A549 (cell line): ENCODE data around the gene H2BK1. TPM values are rescaled to one million over a fixed set of nuclear protein-coding genes. Genes with fewer than 3 reads are reported as not detected.

ENCODE experiments used
- ATAC-seq, 2 experiments: fragments of 200-7000 bp in 1 of 2; fragments of >200 bp in 1 of 2; cut with Nextera tagmentation in 1 of 2; cut with Tn5 transposase in 1 of 2; 3 replicates each; pipeline versions ENCODE4 v1.8.0 to v1.9.1; 2018 to 2020; ENCODE audit warnings: mild to moderate bottlenecking in 1 of 2, moderate library complexity in 1 of 2
- CTCF ChIA-PET: fragments of 300-600 bp; sonication (Branson Sonifier 250); formaldehyde crosslinking; extraction: SDS; loops from one replicate; lab custom pipeline; 2021; ENCODE audit warnings: antibody characterized with exemption, inconsistent platforms; lab: Yijun Ruan, JAX
- POLR2A ChIA-PET: fragments of 350-600 bp; formaldehyde crosslinking; extraction: SDS; loops from one replicate; lab custom pipeline; 2021; ENCODE audit warnings: antibody characterized with exemption, inconsistent platforms; lab: Yijun Ruan, JAX
- DNase-seq, 2 experiments: peaks; one replicate each; pipeline versions ENCODE4 v3.0.0 to v3.0.0-alpha.2; 2011 to 2016; ENCODE audit warnings: low read depth in 1 of 2, low spot score in 1 of 2
- FAIRE-seq: peaks from 2 replicates; lab custom pipeline; 2011; peaks lifted over from hg19 to GRCh38; lab: Jason Lieb, UNC
- H3K27ac ChIP-seq, 2 experiments: fragments of >200 bp; sonication (Bioruptor Twin); formaldehyde crosslinking; 3 replicates each; pipeline ENCODE4 v1.5.1; 2016 to 2017
- H3K4me1 ChIP-seq: fragments of >200 bp; sonication (Bioruptor Twin); formaldehyde crosslinking; 3 replicates; pipeline ENCODE4 v1.6.1; 2016
- H3K4me2 ChIP-seq: fragments of >200 bp; sonication (Bioruptor Twin); formaldehyde crosslinking; 3 replicates; pipeline ENCODE4 v1.6.1; 2016
- H3K4me3 ChIP-seq: fragments of >200 bp; sonication (Bioruptor Twin); formaldehyde crosslinking; 3 replicates; pipeline ENCODE4 v1.5.1; 2016
- H3K9me3 ChIP-seq: fragments of >200 bp; sonication (Bioruptor Twin); formaldehyde crosslinking; 3 replicates; pipeline ENCODE4 v1.6.1; 2016
- ATOH8 ChIP-seq: fragments of 250-450 bp; sonication (Bioruptor Pico); IDR thresholded peaks from 2 replicates; pipeline ENCODE4 v1.5.0; 2020; ENCODE audit warnings: low read depth, mild to moderate bottlenecking, moderate library complexity
- CBX2 ChIP-seq: fragments of 200-600 bp; sonication (generic); IDR thresholded peaks from 2 replicates; pipeline ENCODE4 v1.6.1; 2016; ENCODE audit warnings: low read depth, mild to moderate bottlenecking, borderline replicate concordance
- CEBPB ChIP-seq, 2 experiments: fragments of >200 bp in 1 of 2; sonication (Bioruptor Twin) in 1 of 2; formaldehyde crosslinking in 1 of 2; IDR thresholded peaks; 2 replicates each; pipeline ENCODE4 v1.6.1; 2012 to 2016
- CTCF ChIP-seq: fragments of >200 bp; sonication (Bioruptor Twin); formaldehyde crosslinking; IDR thresholded peaks from 3 replicates; pipeline ENCODE4 v1.5.1; 2016
- EP300 ChIP-seq, 2 experiments: fragments of >200 bp; sonication (Bioruptor Twin); formaldehyde crosslinking; IDR thresholded peaks; 2 replicates in 1 of 2; 3 replicates in 1 of 2; pipeline ENCODE4 v1.6.1; 2016 to 2017
- HOXA7 ChIP-seq: fragments of 250-450 bp; sonication (Bioruptor Pico); IDR thresholded peaks from 2 replicates; pipeline ENCODE4 v1.5.0; 2020; ENCODE audit warnings: mild to moderate bottlenecking, moderate library complexity
- MAFK ChIP-seq: fragments of 450-650 bp; IDR thresholded peaks from 2 replicates; pipeline ENCODE4 v1.6.1; 2014; ENCODE audit not compliant: partially characterized antibody
- MYC ChIP-seq: IDR thresholded peaks from 2 replicates; pipeline ENCODE4 v1.6.1; 2012; ENCODE audit warnings: mild to moderate bottlenecking, inconsistent platforms, low read length, improper control_type of control experiment, borderline replicate concordance
- PBX3 ChIP-seq: IDR thresholded peaks from 2 replicates; pipeline ENCODE4 v1.6.1; 2012
- RFX5 ChIP-seq: fragments of 450-650 bp; IDR thresholded peaks from 2 replicates; pipeline ENCODE4 v1.7.1; 2014; ENCODE audit warnings: antibody characterized with exemption, mild to moderate bottlenecking, moderate library complexity
- SMC3 ChIP-seq: fragments of >200 bp; sonication (Bioruptor Twin); formaldehyde crosslinking; IDR thresholded peaks from 3 replicates; pipeline ENCODE4 v1.6.1; 2018; ENCODE audit warnings: inconsistent platforms
- WGBS: methylation state at CpG from one replicate; pipeline ENCODE4 v1.1.6; 2017; ENCODE audit errors: missing lambda C conversion rate; 5-methylcytosine and 5-hydroxymethylcytosine counted together
- polyA plus RNA-seq, 4 experiments: library from polyadenylated mRNA; depleted of rRNA in 3 of 4; stranded (reverse); fragments of >200 nt; fragmentation: RNase III in 1 of 4; extraction: RNeasy Plus Mini Kit Qiagen cat#74134 plus additional on column Dnase treatment in 1 of 4; gene quantifications; 2 replicates in 3 of 4; 3 replicates in 1 of 4; pipeline ENCODE4 v1.2.3, GENCODE V29; 2011 to 2017
- TF ChIP-seq, protein P1 (sequence below): fragments of >200 bp; sonication (Bioruptor Twin); formaldehyde crosslinking; IDR thresholded peaks from 2 replicates; pipeline ENCODE4 v1.6.1; 2016
- TF ChIP-seq, protein P2 (sequence below): fragments of 200-600 bp; sonication (generic); IDR thresholded peaks from 2 replicates; pipeline ENCODE4 v1.6.1; 2016; ENCODE audit warnings: antibody characterized with exemption, mild to moderate bottlenecking, moderate library complexity

Gene H2BK1
- polyA plus RNA-seq, 2 of the 4 experiments (the other 2 are of a cell fraction): not detected

GRCh38 chr7:151243045-151243349, 32.7 kb upstream of the H2BK1 start (continued):
- TF ChIP-seq CTCF (no peak), HOXA7 (CRISPR knock-in tag) (no peak)
- TF ChIP-seq, all 56 proteins: peak for 0

- ChIA-PET CTCF (interaction anchor here (1.0 to 5.3 kb wide), 10 partner anchors 7 to 119 kb away, joined by 3 to 69 read pairs (median 16); partner anchors contain the start of genes ABCF2, CHPF2 and GBX1), POLR2A (interaction anchor here (1.3 to 2.0 kb wide), 2 partner anchors 10 kb away, joined by 5 to 9 read pairs; partner anchors contain the start of gene CHPF2)
- no peak for DNase-seq
- H3K27ac ChIP-seq: no peak overlapping the region
- H3K9me3 ChIP-seq: no peaks in the 10 kb centered on the region
- H3K4me1 ChIP-seq: peaks cover 42% of the 10 kb centered on the region
- H3K4me2 ChIP-seq: no peak overlapping the region
- ATAC-seq: no peak
- H3K4me3 ChIP-seq: no peak overlapping the region
- WGBS: 83% methylated on average over 20 of the region's 20 CpGs
- TF ChIP-seq CEBPB (IDR thresholded peaks at IDR 0.05) (peak in 1 of 2 experiments; percentile 50; a peak in 3 of 4 replicates), MAFK (no peak)
- FAIRE-seq: no peak
Measured at GRCh38 chr7:151242159-151243044, 32.1 kb upstream of the H2BK1 start.

- no peak overlapping the region for H3K4me2 ChIP-seq
- ATAC-seq: no peak
- WGBS: 92% methylated on average over 8 of the region's 9 CpGs
- ChIA-PET POLR2A (interaction anchor here (1.3 to 2.0 kb wide), 2 partner anchors 9 to 10 kb away, joined by 5 to 9 read pairs; partner anchors contain the start of gene CHPF2), CTCF (interaction anchor here (1.0 to 5.3 kb wide), 5 partner anchors 9 to 118 kb away, joined by 3 to 60 read pairs (median 5); no protein-coding TSS in a partner anchor)
- no peak for DNase-seq
- peaks cover 35% of the 10 kb centered on the region for H3K4me1 ChIP-seq
- TF ChIP-seq MAFK (no peak), RFX5 (no peak), SMC3 (no peak), PBX3 (no peak), ATOH8 (CRISPR knock-in tag) (no peak), MYC (no peak), CBX2 (no peak), EP300 (IDR thresholded peaks at IDR 0.05) (no peak)
- TF ChIP-seq, protein P1, sequence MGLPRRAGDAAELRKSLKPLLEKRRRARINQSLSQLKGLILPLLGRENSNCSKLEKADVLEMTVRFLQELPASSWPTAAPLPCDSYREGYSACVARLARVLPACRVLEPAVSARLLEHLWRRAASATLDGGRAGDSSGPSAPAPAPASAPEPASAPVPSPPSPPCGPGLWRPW: no peak
- TF ChIP-seq, protein P2, sequence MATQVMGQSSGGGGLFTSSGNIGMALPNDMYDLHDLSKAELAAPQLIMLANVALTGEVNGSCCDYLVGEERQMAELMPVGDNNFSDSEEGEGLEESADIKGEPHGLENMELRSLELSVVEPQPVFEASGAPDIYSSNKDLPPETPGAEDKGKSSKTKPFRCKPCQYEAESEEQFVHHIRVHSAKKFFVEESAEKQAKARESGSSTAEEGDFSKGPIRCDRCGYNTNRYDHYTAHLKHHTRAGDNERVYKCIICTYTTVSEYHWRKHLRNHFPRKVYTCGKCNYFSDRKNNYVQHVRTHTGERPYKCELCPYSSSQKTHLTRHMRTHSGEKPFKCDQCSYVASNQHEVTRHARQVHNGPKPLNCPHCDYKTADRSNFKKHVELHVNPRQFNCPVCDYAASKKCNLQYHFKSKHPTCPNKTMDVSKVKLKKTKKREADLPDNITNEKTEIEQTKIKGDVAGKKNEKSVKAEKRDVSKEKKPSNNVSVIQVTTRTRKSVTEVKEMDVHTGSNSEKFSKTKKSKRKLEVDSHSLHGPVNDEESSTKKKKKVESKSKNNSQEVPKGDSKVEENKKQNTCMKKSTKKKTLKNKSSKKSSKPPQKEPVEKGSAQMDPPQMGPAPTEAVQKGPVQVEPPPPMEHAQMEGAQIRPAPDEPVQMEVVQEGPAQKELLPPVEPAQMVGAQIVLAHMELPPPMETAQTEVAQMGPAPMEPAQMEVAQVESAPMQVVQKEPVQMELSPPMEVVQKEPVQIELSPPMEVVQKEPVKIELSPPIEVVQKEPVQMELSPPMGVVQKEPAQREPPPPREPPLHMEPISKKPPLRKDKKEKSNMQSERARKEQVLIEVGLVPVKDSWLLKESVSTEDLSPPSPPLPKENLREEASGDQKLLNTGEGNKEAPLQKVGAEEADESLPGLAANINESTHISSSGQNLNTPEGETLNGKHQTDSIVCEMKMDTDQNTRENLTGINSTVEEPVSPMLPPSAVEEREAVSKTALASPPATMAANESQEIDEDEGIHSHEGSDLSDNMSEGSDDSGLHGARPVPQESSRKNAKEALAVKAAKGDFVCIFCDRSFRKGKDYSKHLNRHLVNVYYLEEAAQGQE: no peak
- peak overlapping the region in 1 of 2 experiments; percentile 77; a peak in 1 of 6 replicates for H3K27ac ChIP-seq
- H3K4me3 ChIP-seq: no peak overlapping the region
- no peaks in the 10 kb centered on the region for H3K9me3 ChIP-seq
- no peak for FAIRE-seq
Measured at GRCh38 chr7:151241755-151242096, 31.4 kb upstream of the H2BK1 start.
